LNCaP clone FGC (cell line): ENCODE data around the gene LRRC23.
"Not testable (repeated sequence)": the region's sequence is repeated elsewhere in the genome, so short reads cannot be mapped to it uniquely, and the experiment has no call there.

ENCODE experiments used
- DNase-seq: peaks from one replicate; pipeline ENCODE4 v3.0.0-alpha.2; 2011; ENCODE audit warnings: low read depth
- H3K4me3 ChIP-seq: 2 replicates; pipeline ENCODE4 v1.5.1; 2011; ENCODE audit warnings: mild to moderate bottlenecking, low read depth, low read length, control low read depth
- TF ChIP-seq, protein P1 (sequence below): IDR thresholded peaks from 2 replicates; pipeline ENCODE4 v1.5.1; 2012; ENCODE audit warnings: mild to moderate bottlenecking; ENCODE audit not compliant: control insufficient read depth, insufficient read depth; ENCODE audit errors: extremely low read depth

The LRRC23 gene

DNA sequence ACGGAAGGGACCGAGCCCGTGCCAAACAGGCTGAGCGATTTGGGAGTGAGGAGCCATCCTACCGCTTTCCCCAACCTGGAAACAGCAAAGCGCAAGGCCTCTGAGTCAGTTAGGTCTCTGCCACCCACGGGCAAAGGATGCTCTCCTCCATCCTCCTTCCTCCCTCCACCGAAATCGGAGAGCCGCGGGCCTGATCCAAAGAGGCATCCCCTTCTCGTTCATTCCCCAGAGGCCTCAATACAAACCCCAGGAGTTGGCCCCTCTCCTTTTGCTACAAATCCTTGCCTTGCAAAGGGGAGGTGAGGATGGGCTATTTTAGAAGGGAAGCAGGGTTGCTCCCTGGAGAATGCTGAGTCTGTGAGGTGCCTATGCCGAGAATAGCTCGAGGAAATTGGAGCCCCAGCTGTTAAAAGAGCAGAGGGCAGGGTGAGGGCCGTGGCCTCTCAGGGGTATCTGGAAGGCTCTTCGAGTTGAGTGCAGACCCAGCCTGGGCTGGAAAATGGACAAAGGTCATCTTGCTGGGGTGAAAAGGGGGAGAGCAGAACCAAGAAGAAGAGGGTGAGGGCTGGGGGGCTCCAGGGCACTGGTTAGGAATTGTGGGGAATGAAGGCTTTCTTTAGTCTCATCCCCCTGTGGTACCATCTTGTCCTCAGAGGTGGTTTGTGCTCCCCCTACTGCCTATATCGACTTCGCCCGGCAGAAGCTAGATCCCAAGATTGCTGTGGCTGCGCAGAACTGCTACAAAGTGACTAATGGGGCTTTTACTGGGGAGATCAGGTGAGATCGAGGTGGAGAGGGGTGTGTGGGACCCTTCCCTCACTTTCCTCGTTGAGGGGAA, 36.2 kb upstream of the LRRC23 start:
- H3K4me3 ChIP-seq = peak overlapping the region; percentile 99
- DNase-seq = no peak
- TF ChIP-seq, protein P1, sequence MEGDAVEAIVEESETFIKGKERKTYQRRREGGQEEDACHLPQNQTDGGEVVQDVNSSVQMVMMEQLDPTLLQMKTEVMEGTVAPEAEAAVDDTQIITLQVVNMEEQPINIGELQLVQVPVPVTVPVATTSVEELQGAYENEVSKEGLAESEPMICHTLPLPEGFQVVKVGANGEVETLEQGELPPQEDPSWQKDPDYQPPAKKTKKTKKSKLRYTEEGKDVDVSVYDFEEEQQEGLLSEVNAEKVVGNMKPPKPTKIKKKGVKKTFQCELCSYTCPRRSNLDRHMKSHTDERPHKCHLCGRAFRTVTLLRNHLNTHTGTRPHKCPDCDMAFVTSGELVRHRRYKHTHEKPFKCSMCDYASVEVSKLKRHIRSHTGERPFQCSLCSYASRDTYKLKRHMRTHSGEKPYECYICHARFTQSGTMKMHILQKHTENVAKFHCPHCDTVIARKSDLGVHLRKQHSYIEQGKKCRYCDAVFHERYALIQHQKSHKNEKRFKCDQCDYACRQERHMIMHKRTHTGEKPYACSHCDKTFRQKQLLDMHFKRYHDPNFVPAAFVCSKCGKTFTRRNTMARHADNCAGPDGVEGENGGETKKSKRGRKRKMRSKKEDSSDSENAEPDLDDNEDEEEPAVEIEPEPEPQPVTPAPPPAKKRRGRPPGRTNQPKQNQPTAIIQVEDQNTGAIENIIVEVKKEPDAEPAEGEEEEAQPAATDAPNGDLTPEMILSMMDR = 0 out of 2 replicates have a peak, but pooled peaks have one; percentile 28

DNA sequence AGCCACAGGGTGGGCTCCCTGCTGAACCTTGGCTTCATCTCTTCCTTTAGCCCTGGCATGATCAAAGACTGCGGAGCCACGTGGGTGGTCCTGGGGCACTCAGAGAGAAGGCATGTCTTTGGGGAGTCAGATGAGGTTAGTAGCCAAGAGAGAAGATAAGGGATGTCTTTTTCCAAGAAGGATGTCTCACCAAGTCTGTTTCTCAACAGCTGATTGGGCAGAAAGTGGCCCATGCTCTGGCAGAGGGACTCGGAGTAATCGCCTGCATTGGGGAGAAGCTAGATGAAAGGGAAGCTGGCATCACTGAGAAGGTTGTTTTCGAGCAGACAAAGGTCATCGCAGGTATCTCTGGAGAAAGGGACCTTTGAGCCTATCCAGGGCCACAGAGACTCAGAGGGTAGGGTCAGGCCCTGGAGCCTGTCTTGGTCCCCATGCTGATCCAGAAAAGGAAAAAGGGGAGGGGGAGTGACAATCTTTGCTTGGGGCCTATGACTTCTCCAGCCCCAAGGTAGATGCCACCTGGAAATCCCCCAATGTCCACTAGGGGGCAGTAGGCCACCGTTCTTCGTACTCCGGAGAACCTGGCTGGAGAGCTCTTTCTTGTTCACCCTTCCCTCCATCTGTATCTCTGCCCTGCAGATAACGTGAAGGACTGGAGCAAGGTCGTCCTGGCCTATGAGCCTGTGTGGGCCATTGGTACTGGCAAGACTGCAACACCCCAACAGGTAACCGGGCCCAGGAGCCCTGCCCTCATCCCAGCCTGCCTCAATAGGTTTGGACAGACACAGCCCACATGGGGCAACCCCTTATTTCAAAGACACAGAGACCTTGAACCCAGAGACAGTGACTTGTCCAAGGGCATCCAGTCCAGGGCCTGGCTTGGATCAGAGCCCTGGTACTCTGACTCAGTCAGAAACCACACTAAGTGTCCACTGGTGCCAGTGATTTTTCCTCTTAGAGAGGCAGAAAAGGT, 35.3 kb upstream of the LRRC23 start:
- TF ChIP-seq, protein P1 = peak; percentile 80
- no peak for DNase-seq

DNA sequence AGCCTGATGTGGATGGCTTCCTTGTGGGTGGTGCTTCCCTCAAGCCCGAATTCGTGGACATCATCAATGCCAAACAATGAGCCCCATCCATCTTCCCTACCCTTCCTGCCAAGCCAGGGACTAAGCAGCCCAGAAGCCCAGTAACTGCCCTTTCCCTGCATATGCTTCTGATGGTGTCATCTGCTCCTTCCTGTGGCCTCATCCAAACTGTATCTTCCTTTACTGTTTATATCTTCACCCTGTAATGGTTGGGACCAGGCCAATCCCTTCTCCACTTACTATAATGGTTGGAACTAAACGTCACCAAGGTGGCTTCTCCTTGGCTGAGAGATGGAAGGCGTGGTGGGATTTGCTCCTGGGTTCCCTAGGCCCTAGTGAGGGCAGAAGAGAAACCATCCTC, 34.3 kb upstream of the LRRC23 start:
- not testable (repeated sequence) for H3K4me3 ChIP-seq

More for the DNA sequence above, 35.3 kb upstream of the LRRC23 start:
- H3K4me3 ChIP-seq = peak overlapping the region; percentile 99

DNA sequence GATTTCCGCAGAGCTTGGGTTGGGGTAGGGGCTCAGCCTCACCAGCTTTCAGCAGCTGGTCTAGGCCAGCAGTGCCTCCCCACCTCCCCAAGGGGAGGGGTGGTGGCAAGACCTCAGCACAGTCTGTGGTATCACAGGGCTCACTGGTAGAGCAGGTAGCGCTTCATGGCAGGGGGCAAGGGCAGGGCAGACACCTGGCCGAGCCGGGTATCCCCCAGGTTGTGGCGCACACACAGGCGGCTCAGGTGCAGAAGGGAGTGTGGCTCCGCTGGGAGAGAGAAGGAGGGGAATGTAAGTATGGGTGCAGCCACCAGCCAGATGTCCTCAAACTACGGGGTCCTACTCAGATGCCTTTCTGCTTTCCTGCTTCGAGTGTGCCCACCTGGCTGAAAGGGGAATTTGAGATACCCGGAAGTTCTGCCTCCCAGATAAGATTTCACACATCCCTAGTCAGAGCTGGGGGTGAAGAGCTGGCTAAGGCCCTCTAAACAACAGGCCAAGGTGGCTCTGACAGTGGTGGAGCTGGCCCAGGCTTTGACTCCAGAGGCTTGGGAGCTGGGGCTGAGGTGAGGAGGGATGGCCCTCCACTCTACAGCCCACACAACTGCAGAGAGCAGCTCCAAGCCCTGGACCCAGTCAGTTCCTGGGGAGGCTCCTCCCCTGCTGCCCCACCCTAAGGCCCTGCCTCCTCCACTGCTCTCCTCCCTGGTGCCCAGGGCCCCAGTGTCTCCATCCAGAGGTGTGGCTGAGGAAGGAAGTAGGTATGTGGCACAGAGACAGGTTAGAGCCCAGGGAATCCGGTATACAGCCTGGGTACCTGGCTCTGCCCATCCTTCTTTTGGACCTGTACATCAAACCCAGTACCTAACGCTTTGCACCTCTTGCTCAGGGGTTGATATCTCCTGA, 33.3 kb upstream of the LRRC23 start:
- TF ChIP-seq, protein P1 = no peak
- DNase-seq = no peak
- H3K4me3 ChIP-seq = peak overlapping the region; percentile 97

More for the DNA sequence above, 34.3 kb upstream of the LRRC23 start:
- not testable (repeated sequence) for DNase-seq

DNA sequence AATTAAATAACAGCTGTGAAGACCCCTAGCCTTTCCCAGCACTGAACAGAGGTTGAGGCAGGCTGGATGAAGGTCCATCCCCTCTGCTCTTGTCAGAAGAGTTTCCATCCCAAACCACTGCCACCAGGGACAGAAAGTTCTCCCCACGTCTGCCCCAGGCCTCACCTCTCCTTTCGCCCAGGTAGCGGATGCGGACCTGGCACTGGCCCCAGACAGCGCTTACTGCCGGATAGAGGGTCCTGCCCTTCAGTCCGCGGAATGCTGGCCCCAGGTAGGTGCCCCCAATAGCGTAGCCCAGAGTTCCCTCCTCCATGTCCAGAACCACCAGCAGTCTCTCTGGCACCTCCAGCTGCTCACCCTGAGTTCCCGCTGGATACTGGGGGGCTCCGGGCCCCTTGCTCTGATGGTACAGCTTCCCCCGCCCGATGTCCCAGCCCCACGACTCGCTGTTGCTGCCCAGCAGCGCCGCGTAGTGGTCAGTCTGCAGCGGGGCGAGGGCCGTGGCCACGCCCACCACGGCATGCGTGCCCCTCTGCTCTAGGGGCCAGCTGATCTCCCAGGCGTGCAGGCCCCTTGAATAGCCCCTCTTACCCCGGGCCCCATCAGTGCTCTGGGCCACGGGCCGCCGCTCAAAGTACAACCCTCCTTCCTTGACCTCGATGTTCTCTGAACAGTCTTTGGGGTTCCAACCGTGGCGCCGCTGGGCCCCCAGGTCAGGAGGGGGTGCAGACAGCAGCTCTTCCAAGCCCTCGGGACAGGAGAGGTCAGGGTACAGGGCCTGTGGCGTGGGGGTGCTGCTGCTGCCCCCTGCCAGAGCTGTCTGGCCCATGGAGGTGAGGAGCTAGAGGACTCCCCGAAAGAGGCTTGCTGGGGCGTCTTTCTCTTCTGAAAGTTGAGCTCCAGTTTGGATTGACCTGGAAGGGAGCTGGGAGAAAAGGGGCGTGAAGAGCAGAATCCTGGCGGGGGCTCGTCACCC, 32.3 kb upstream of the LRRC23 start:
- no peak for DNase-seq
- TF ChIP-seq, protein P1 = peak; percentile 99
- peak overlapping the region; percentile 97 for H3K4me3 ChIP-seq
